IMR-90 (cell line): ENCODE data around the gene NXPE3. TPM values are rescaled to one million over a fixed set of nuclear protein-coding genes. Genes with fewer than 3 reads are reported as not detected.

Experiments used
- ATAC-seq: fragments of 200-7000 bp; cut with Tn5 transposase; 2 replicates; pipeline ENCODE4 v1.9.1; 2020; ENCODE audit warnings: low read depth, mild to moderate bottlenecking, moderate library complexity
- BruUV-seq: library from RNA; stranded (reverse); fragments of 400-500 nt; replicated peaks from 2 replicates; lab custom pipeline; 2021; lab: Mats Ljungman, UMichigan
- CTCF ChIA-PET: fragments of 300-600 bp; formaldehyde crosslinking; extraction: SDS; loops from one replicate; lab custom pipeline; 2021; ENCODE audit warnings: antibody characterized with exemption; lab: Yijun Ruan, JAX
- POLR2A ChIA-PET: fragments of 300-600 bp; sonication (Branson Sonifier 250); formaldehyde crosslinking; loops from one replicate; lab custom pipeline; 2022; ENCODE audit warnings: antibody characterized with exemption; ENCODE audit not compliant: unreplicated experiment; lab: Charles Lee
- DNase-seq: peaks from one replicate; pipeline ENCODE4 v3.0.0; 2013
- H2AFZ ChIP-seq: replicated peaks from 2 replicates; pipeline ENCODE3; 2013; ENCODE audit warnings: low read length, mild to moderate bottlenecking; ENCODE audit not compliant: poor library complexity
- H2AK5ac ChIP-seq: 2 replicates; pipeline ENCODE4 v1.6.1; 2013; ENCODE audit warnings: low read depth, low read length, inconsistent platforms
- H2AK9ac ChIP-seq: replicated peaks from 2 replicates; pipeline ENCODE3; 2013; ENCODE audit warnings: mild to moderate bottlenecking, low read depth, low read length, moderate library complexity; ENCODE audit not compliant: poor library complexity
- H2BK120ac ChIP-seq: 2 replicates; pipeline ENCODE4 v1.6.1; 2013; ENCODE audit warnings: low read depth, low read length, inconsistent platforms
- H2BK15ac ChIP-seq: 3 replicates; pipeline ENCODE4 v1.6.1; 2013; ENCODE audit warnings: low read depth, low read length, inconsistent platforms
- H2BK20ac ChIP-seq: 2 replicates; pipeline ENCODE4 v1.6.1; 2013; ENCODE audit warnings: low read depth, mild to moderate bottlenecking, inconsistent platforms, low read length, moderate library complexity
- H2BK5ac ChIP-seq: 2 replicates; pipeline ENCODE4 v1.6.1; 2013; ENCODE audit warnings: mild to moderate bottlenecking, low read depth, low read length, inconsistent platforms; ENCODE audit not compliant: poor library complexity, severe bottlenecking
- H3K14ac ChIP-seq: replicated peaks from 2 replicates; pipeline ENCODE4 v1.6.1; 2013; ENCODE audit warnings: low read depth, low read length, inconsistent platforms
- H3K18ac ChIP-seq: 2 replicates; pipeline ENCODE4 v1.6.1; 2013; ENCODE audit warnings: low read depth, low read length, control low read depth
- H3K23ac ChIP-seq: 2 replicates; pipeline ENCODE4 v1.6.1; 2013; ENCODE audit warnings: low read depth, low read length, inconsistent platforms
- H3K27ac ChIP-seq: 2 replicates; pipeline ENCODE4 v1.5.1; 2013; ENCODE audit warnings: mild to moderate bottlenecking, control low read depth, low read length; ENCODE audit not compliant: insufficient read depth
- H3K27me3 ChIP-seq: 2 replicates; pipeline ENCODE4 v1.6.1; 2013; ENCODE audit warnings: low read length; ENCODE audit not compliant: control insufficient read depth, insufficient read depth
- H3K36me3 ChIP-seq: 2 replicates; pipeline ENCODE4 v1.6.1; 2013; ENCODE audit warnings: low read length, mixed read lengths; ENCODE audit not compliant: control insufficient read depth, insufficient read depth
- H3K4ac ChIP-seq: 2 replicates; pipeline ENCODE4 v1.6.1; 2013; ENCODE audit warnings: low read depth, low read length, inconsistent platforms
- H3K4me1 ChIP-seq: 2 replicates; pipeline ENCODE4 v1.6.1; 2013; ENCODE audit warnings: low read length, mixed read lengths; ENCODE audit not compliant: control insufficient read depth, insufficient read depth
- H3K4me2 ChIP-seq: 2 replicates; pipeline ENCODE4 v1.6.1; 2013; ENCODE audit warnings: low read depth, mild to moderate bottlenecking, control low read depth, low read length, moderate library complexity
- H3K4me3 ChIP-seq: 2 replicates; pipeline ENCODE4 v1.5.1; 2013; ENCODE audit warnings: low read depth, mild to moderate bottlenecking, control low read depth, low read length, moderate library complexity; ENCODE audit not compliant: insufficient read depth
- H3K56ac ChIP-seq: 2 replicates; pipeline ENCODE4 v1.6.1; 2013; ENCODE audit warnings: low read length, inconsistent platforms; ENCODE audit not compliant: insufficient read depth; ENCODE audit errors: extremely low read depth
- H3K79me1 ChIP-seq, 2 experiments: 2 replicates each; pipeline ENCODE4 v1.6.1; 2013; ENCODE audit warnings: low read length in 2 of 2, inconsistent platforms in 1 of 2, low read depth in 1 of 2
- H3K9ac ChIP-seq: 2 replicates; pipeline ENCODE4 v1.6.1; 2013; ENCODE audit warnings: low read depth, low read length, control low read depth
- H3K9me1 ChIP-seq: 2 replicates; pipeline ENCODE4 v1.6.1; 2013; ENCODE audit warnings: low read length, inconsistent platforms; ENCODE audit not compliant: insufficient read depth
- H3K9me3 ChIP-seq: 2 replicates; pipeline ENCODE4 v1.6.1; 2013; ENCODE audit warnings: low read length; ENCODE audit not compliant: control insufficient read depth, insufficient read depth
- H4K20me1 ChIP-seq: 2 replicates; pipeline ENCODE4 v1.6.1; 2013; ENCODE audit warnings: low read length, inconsistent platforms; ENCODE audit not compliant: insufficient read depth
- H4K5ac ChIP-seq: 2 replicates; pipeline ENCODE4 v1.6.1; 2013; ENCODE audit warnings: mild to moderate bottlenecking, low read depth, low read length, control low read depth
- H4K8ac ChIP-seq, 2 experiments: 2 replicates each; pipeline ENCODE4 v1.6.1; 2013; ENCODE audit warnings: low read depth in 2 of 2, low read length in 2 of 2, control low read depth in 1 of 2, inconsistent platforms in 1 of 2
- H4K91ac ChIP-seq: 2 replicates; pipeline ENCODE4 v1.6.1; 2013; ENCODE audit warnings: low read depth, low read length, inconsistent platforms; ENCODE audit not compliant: insufficient read depth
- BHLHE40 ChIP-seq: fragments of 150-350 bp; IDR thresholded peaks from 2 replicates; pipeline ENCODE4 v1.6.1; 2016; ENCODE audit warnings: mild to moderate bottlenecking, low read depth, low read length
- CEBPB ChIP-seq: IDR thresholded peaks from 2 replicates; pipeline ENCODE4 v1.6.1; 2012; ENCODE audit warnings: low read depth, low read length, improper control_type of control experiment
- CHD1 ChIP-seq: IDR thresholded peaks from 2 replicates; pipeline ENCODE4 v1.6.1; 2012; ENCODE audit warnings: low read depth, low read length, improper control_type of control experiment
- ELK1 ChIP-seq: fragments of 150-350 bp; IDR thresholded peaks from 2 replicates; pipeline ENCODE4 v1.6.1; 2016; ENCODE audit warnings: low read depth, mild to moderate bottlenecking, low read length, moderate library complexity, borderline replicate concordance
- FOS ChIP-seq: fragments of 150-350 bp; IDR thresholded peaks from 2 replicates; pipeline ENCODE4 v1.6.1; 2016; ENCODE audit warnings: low read depth, low read length
- MAFK ChIP-seq: IDR thresholded peaks from 2 replicates; pipeline ENCODE4 v1.6.1; 2012; ENCODE audit warnings: low read depth, low read length, improper control_type of control experiment
- MXI1 ChIP-seq: IDR thresholded peaks from 2 replicates; pipeline ENCODE4 v1.6.1; 2012; ENCODE audit warnings: low read depth, mild to moderate bottlenecking, low read length, moderate library complexity, borderline replicate concordance
- NFE2L2 ChIP-seq: fragments of 150-350 bp; IDR thresholded peaks from 2 replicates; pipeline ENCODE4 v1.6.1; 2016; ENCODE audit warnings: low read depth, mild to moderate bottlenecking, low read length
- POLR2A ChIP-seq: IDR thresholded peaks from 2 replicates; pipeline ENCODE4 v1.6.1; 2012; ENCODE audit warnings: mild to moderate bottlenecking, low read depth, low read length
- RAD21 ChIP-seq: IDR thresholded peaks from 2 replicates; pipeline ENCODE4 v1.6.1; 2012; ENCODE audit warnings: low read length, improper control_type of control experiment
- RCOR1 ChIP-seq: IDR thresholded peaks from 2 replicates; pipeline ENCODE4 v1.6.1; 2012; ENCODE audit warnings: mild to moderate bottlenecking, low read length, improper control_type of control experiment; ENCODE audit not compliant: insufficient replicate concordance
- RFX5 ChIP-seq: IDR thresholded peaks from 2 replicates; pipeline ENCODE4 v1.8.0; 2012; ENCODE audit warnings: low read depth, mild to moderate bottlenecking, low read length, moderate library complexity
- SMC3 ChIP-seq: fragments of 150-350 bp; IDR thresholded peaks from 2 replicates; pipeline ENCODE4 v1.6.1; 2016; ENCODE audit warnings: low read depth, mild to moderate bottlenecking, antibody characterized with exemption, low read length, moderate library complexity
- USF2 ChIP-seq: fragments of 150-350 bp; IDR thresholded peaks from 2 replicates; pipeline ENCODE4 v1.6.1; 2017; ENCODE audit warnings: mild to moderate bottlenecking, antibody characterized with exemption, low read length, low read depth
- WGBS, 2 experiments: methylation state at CpG; one replicate each; pipeline versions ENCODE4 v1.1.5 to v1.1.7; 2013; ENCODE audit warnings: missing lambda C conversion rate in 2 of 2; ENCODE audit not compliant: insufficient read length in 1 of 2; ENCODE audit errors: extremely low coverage in 2 of 2; 5-methylcytosine and 5-hydroxymethylcytosine counted together
- dilution Hi-C: fragments of 300-500 bp; cut with HindIII; formaldehyde crosslinking; loops from one replicate; pipeline ENCODE4 v1.14.3; 2018; ENCODE audit warnings: low sequenced_read_pairs; ENCODE audit not compliant: unreplicated experiment
- in situ Hi-C: fragments of 300-500 bp; cut with MboI; formaldehyde crosslinking; loops from 3 replicates; pipeline ENCODE4 v1.14.3; 2019; ENCODE audit warnings: low sequenced_read_pairs, inconsistent platforms, mixed read lengths
- intact Hi-C: fragments of 100-400 bp; cut with micrococcal nuclease; formaldehyde crosslinking; loops from 2 replicates; pipeline ENCODE4 v1.10.0; 2022
- polyA plus RNA-seq, 3 experiments: library from polyadenylated mRNA; depleted of rRNA; stranded (reverse); fragments of >200 nt; gene quantifications; 2 replicates each; pipeline ENCODE4 v1.2.3, GENCODE V29; 2012; ENCODE audit warnings: low replicate concordance in 1 of 3
- total RNA-seq: library from RNA; depleted of rRNA; stranded (reverse); fragments of >200 nt; gene quantifications from 2 replicates; pipeline ENCODE4 v1.2.3, GENCODE V29; 2012

NXPE3 gene
- total and polyA plus RNA-seq, 2 of the 4 experiments (the other 2 are of a cell fraction), result 20.0 to 23.8 TPM

DNA sequence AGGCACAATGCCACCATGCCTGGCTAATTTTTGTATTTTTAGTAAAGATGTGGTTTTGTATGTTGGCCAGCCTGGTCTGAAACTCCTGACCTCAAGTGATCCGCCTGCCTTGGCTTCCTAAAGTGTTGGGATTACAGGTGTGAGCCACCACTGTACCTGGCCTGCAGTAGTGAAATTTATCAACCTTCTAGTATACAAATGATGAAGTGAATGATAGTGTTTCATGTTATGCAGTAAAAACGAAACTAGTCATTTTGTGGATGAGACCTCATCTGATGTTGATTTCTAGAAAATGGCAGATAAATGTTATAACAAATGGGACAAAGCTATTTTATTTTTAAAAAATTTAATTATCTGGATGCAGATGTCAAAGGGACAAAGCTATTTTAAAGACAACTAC lies 32.9 kb downstream of the NXPE3 start:
- Histone ChIP-seq H3K18ac (no peak overlapping the region), H4K8ac (no peak overlapping the region), H2BK20ac (no peak overlapping the region), H2BK5ac (no peak overlapping the region), H3K4ac (no peak overlapping the region), H2AFZ (no peak overlapping the region), H2AK5ac (no peak overlapping the region), H2AK9ac (no peak overlapping the region), H3K9ac (no peak overlapping the region), H3K27me3 (no peaks in the 10 kb centered on the region), H3K9me3 (no peaks in the 10 kb centered on the region), H4K91ac (no peak overlapping the region), H3K23ac (no peak overlapping the region), H2BK120ac (no peak overlapping the region), H3K56ac (no peak overlapping the region), H3K4me1 (peaks cover 2% of the 10 kb centered on the region; the same call in 1 of the 2 replicates), H3K14ac (no peak overlapping the region), H4K20me1 (no peaks in the 10 kb centered on the region), H3K9me1 (no peaks in the 10 kb centered on the region), H3K4me2 (no peak overlapping the region), H4K5ac (no peak overlapping the region), H3K4me3 (no peak overlapping the region), H3K36me3 (peaks cover 5% of the 10 kb centered on the region; the same call in 1 of the 2 replicates), H3K79me1 (peaks cover 5 to 7% of the 10 kb centered on the region in 2 experiments; a peak in 3 of 4 replicates), H3K27ac (no peak overlapping the region), H2BK15ac (no peak overlapping the region)
- ATAC-seq (no peak), DNase-seq (no peak)
- dilution Hi-C loops (no loop called here), intact Hi-C loops (loop anchor here (2.0 to 5.0 kb wide), 2 partner anchors 40 to 721 kb away; no protein-coding TSS in a partner anchor), in situ Hi-C loops (loop anchor here (5.0 kb wide), 1 partner anchor 415 kb away; no protein-coding TSS in a partner anchor)
- POLR2A ChIA-PET, result no interaction called here
- WGBS, 2 experiments, result no CpG with 5 or more reads among the region's 2 CpGs
- no TSS peak for BruUV-seq
- TF ChIP-seq RCOR1 (no peak), RFX5 (no peak), MAFK (no peak), CEBPB (no peak), SMC3 (no peak), RAD21 (no peak), ELK1 (no peak), POLR2A (no peak), CHD1 (no peak), USF2 (no peak), NFE2L2 (no peak), MXI1 (no peak), FOS (no peak), BHLHE40 (no peak)
- CTCF ChIA-PET, result interaction anchor here (2.6 to 2.8 kb wide), 2 partner anchors 413 to 417 kb away, joined by 11 to 15 read pairs; no protein-coding TSS in a partner anchor
